ENCODE data around the gene ZNF200.

Gene ZNF200

DNA sequence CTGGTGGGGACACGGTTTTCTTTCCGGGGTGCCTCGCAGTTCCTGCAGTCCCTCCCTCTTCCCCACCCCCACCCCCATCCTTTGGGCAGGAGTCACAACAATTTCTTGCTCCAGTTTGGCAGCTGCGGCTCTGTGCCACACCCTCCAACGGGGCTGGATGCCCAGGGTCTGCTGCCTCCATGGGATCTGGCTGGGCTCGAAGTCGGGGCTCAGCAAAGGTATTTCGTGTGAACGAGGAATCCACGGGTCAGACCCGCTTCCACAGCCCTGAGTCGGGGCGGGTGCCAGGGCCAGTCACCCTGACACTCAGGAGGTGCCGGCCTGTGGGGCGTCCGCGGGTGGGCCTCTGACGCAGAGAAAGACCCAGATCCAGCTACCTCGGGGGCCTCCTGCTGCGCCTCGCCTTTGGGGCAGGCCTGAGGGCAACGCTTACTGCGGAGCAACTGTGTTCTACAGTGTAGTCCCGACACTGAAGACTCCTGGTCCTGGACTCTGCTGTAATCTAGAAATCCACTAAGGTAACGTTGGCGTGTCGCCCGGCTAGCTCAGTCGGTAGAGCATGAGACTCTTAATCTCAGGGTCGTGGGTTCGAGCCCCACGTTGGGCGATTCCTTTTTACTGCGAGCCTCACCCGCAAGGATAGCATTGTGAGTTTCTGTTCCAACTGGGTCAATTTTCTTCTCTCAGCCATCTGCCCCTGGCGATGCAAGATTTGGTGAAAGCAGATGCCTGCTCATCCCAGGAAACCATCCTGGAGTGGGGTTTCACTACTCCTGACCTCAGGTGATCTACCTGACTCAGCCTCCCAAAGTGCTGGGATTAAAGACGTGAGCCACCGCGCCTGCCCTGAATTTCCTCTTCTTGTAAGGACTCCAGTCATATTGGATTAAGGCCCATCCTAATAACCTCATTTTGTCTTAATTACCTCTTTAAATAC, 59.5 kb downstream of the ZNF200 start:
- no peak for FAIRE-seq

DNA sequence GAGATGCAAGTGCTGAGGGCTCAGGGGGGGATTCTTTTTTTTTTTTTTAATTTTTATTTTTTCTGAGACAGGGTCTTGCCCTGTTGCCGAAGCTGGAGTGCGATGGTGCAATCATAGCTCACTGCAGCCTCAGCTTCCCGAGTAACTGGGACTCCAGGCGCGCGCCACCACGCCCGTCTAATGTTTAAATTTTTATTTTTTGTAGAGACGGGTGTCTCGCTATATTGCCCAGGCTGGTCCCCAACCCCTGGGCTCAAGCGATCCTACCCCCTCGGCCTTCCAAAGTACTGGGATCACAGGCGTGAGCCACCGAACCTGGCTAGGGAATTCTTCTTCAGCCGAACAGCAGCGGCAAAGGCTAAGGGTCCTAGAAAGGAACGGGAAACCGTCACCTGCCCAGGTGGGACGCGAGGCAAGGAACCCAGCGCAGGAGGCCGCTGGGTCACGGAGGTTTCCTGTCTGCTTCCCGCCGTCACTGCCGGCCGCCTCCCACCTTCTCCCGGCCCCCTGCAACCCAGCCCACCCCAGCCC, 60.3 kb downstream of the ZNF200 start:
- no peak for FAIRE-seq

DNA sequence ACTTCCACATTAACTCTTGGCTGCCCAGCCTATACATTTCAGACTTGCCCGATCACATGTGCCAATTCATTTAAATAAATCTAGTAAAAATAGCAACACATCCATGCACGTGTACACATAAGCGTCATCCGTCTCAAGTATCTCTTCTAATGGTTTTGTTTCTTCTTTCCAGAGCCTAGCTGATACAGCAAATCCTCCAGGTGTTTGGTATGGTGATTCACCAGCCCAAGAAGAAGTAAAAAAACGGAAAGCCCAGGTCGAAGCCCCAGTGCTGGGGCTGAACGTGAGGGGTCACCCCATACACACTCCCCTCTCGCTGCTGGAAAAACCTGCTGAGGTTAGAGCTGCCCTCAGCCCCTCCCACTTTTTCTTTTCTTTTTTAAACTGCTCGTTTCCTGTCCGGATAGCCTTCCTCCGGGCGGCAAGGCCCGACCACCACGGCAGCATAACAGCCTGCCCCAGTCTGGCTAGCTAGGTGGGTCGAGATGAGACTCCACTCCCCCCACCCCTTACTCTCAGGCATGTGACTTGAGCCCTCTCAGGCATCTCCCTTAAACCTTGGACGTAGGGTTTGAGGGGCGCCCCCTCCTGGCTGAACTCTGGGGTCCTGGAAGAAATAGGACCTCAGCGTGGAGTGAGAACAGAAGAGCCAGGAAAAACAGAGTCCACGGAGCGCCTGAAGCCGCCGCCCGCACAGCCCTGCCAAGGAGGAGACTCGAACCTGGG, 60.9 kb downstream of the ZNF200 start:
- FAIRE-seq, result no peak

Measured in endometrium (tissue), 2 donors.